Measurements from ENCODE around the gene LETMD1.

Gene LETMD1

DNA sequence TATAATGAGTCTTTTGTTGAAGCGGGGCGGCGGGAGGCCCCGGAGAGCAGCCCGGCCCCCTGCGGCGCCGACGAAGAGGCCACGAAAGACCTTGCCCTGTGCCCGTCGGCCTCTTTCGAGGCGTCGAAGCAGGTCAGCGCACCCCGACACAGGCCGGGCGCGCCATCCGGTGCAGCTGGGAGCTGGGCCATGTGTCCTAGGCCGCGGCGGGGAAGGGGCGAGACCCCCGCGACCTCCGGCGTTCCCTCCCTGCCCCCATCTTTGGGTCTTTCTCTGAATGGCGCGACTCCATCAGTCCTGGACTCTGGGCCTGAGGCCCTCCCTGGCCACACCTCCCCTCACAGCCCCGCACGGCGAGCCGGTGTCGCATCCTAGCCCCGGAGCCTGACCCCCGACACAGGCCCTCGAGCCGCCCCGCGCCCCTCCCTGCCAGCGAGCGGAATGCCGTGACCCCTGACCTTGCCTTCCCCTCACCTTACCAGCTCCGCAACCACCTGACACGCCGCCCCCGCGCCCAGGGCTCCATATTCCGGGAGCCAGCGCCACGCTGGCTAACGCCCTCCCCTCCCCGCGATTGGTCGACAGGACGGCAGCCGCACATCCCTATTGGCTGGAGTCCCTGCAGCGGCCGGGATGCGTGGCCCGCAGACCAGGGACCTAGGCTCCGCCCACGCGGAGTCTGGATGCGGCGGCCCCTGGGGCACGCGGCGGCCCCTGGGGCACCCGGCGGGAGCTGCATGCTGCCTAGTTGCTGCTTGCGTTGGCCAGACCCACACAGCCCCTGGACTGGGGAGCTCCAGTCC lies 22.1 kb upstream of the LETMD1 start, which contains the start of gene SLC11A2:
SLC11A2 (minus strand) TSS at position 549 of the 803 bp plus-strand sequence. CDS start 15,656 bp downstream, outside the sequence.
- peak; percentile 98 for DNase-seq (ENCODE audit: low spot score)

- no peak for DNase-seq (ENCODE audit: low spot score)
These were observed 20.7 kb upstream of the LETMD1 start for GRCh38 chr12:51027342-51027835.

GRCh38 chr12:51028126-51028812 lies 19.9 kb upstream of the LETMD1 start:
- no peak for DNase-seq (ENCODE audit: low spot score)

GRCh38 chr12:51028813-51029150 lies 19.3 kb upstream of the LETMD1 start:
- no peak for DNase-seq (ENCODE audit: low spot score)

DNA sequence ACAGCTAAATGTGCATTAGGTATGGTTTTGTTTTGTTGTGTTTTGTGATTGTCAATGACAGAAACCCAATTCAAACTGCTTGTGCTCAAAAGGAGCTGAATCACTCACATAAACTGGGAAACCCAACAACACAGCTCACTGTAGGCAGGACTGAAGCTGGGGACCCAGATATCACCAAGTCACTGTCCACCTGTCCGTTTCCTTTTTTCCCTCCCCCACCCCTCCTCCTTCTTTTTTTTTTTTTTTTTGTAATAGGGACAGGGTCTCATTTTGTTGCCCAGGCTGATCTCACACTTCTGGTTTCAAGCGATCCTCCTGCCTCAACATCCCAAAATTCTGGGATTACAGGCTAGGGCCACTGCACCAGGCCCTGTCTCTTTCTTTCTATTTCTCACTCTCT lies 15.1 kb upstream of the LETMD1 start:
- no peak for DNase-seq (ENCODE audit: low spot score)

DNA sequence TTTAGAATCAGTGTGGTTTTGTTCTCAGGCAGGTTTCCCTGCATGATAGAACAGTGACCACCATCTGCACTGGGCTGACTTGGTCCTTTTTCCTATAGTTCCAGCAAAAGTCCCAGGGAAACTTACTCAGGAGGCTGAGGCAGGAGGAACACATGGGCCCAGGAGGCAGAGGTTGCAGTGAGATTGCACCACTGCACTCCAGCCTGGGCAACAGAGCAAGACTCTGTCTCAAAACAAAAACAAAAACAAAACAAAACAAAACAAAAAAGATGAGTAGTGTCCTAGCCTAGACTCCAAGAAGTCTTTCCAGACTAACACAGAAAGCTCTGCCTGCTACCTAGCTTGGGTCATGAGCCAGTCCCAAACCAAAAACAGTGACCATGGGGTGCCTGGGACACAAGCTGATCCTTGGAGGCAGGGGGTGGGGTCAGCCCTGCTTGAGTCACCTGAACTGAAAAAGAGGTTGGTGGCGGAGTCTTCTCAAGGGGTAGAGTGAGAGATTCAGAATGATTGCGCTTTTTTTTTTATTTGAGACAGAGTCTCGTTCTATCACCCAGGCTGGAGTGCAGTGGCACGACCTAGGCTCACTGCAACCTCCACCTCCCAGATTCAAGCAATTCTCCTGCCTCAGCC lies 14.6 kb upstream of the LETMD1 start:
- no peak for DNase-seq (ENCODE audit: low spot score)

GRCh38 chr12:51036279-51036678 lies 11.8 kb upstream of the LETMD1 start:
- DNase-seq (ENCODE audit: low spot score), result no peak

DNA sequence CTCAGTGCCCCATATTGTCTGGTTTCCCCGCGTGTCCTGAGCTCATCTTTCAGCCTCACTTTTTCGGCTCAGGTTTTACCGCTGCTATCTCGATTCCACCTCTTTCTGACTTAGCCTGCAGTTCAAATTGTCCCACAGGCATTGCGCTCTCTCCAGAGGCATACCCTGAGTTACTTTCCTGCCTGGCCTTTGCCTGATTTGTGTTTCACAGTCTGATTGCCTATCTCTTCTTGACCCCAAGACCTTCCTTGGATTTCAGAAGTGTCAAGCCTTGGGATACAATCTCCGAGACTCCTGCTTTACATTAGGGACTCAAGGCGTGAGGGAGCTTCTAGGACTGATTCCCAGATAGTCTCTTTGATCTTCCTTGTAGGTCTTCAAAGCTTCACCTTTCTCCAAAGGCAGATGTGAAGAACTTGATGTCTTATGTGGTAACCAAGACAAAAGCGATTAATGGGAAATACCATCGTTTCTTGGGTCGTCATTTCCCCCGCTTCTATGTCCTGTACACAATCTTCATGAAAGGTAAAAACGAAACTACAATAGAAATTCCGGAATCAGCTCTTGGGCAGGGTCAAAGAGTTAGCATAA lies 629 bp downstream of the LETMD1 start:
- DNase-seq (ENCODE audit: low spot score), result peak; percentile 14

GRCh38 chr12:51049525-51049924 lies 1.4 kb downstream of the LETMD1 start:
- no peak for DNase-seq (ENCODE audit: low spot score)

GRCh38 chr12:51051787-51052186 lies 3.7 kb downstream of the LETMD1 start:
- no peak for DNase-seq (ENCODE audit: low spot score)

- no peak for DNase-seq (ENCODE audit: low spot score)
These were observed 6.9 kb downstream of the LETMD1 start for GRCh38 chr12:51055060-51055459.

GRCh38 chr12:51056242-51056641 lies 8.1 kb downstream of the LETMD1 start:
- DNase-seq (ENCODE audit: low spot score), result no peak

DNA sequence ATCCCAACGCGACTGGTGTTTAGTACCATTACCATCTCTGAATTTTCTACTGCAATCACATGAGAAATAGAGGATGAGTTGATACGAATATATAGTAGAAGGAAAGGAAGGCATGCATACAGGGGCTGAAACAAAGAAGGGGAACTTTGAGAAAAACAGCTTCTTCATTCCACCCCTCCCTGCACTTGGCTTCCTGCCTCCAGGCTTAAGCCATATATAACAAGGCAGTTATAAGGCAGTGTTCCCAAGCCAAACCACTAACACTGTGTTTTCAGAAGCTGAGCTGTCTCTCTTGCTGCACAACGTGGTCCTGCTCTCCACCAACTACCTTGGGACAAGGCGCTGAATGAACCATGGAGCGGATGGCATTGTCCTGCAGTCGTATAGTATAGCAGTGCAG lies 11.0 kb downstream of the LETMD1 start:
- no peak for DNase-seq (ENCODE audit: low spot score)

- no peak for DNase-seq (ENCODE audit: low spot score)
These were observed 14.7 kb downstream of the LETMD1 start for GRCh38 chr12:51062631-51063397.

DNA sequence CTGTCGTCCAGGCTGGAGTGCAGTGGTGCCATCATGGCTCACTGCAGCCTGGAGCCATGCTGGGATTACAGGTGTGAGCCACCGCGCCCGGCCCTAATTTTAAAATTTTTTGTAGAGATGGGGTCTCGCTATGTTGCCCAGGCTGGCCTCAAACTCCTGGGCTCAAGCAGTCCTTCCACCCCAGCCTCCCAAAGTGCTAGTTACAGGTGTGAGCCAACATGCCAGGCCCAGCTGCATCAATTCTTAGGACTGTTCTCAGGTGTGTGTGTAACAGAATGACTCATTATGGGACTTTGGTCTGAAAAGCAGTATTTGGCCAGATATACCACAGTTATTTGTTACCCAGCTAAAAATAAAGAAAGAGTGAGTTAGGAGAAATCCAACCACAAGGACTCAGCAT lies 17.4 kb downstream of the LETMD1 start:
- DNase-seq (ENCODE audit: low spot score), result no peak

DNA sequence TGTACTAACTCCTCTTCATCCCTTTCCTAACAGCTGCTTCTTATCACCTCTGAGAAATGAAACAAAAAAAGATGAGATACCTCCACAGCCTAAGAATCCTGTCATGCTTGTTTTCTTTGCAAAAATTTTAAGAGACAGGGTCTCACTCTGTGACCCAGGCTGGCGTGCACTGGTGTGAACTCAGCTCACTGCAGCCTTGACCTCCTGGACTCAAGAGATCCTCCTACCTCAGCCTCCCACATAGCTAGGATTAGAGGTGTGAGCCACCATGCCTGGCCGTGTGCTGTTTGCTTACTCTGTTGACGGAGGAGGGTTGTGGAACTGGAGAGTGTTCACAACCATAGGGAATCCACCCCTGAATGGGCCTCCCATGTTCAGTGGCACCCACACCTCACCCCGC lies 19.1 kb downstream of the LETMD1 start:
- DNase-seq (ENCODE audit: low spot score), result no peak

DNA sequence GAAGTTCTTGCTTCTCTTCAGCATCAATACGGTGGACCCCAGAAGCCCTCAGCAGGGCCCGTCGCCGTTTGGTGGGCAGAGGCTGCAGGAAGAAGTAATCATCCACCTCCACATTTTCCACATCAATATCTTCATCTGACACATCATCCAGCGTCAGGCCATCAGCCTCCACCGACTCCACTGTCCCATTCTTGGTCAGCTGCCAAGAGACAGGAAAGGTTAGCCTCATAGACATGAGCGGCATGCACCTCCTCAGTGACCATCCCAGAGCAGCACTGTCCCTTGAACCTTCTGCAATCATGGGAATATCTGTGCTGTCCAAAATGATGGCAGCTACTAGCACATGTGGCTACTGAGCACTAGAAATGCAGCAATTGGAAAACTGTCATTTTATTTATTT lies 19.6 kb downstream of the LETMD1 start:
- no peak for DNase-seq (ENCODE audit: low spot score)

- no peak for DNase-seq (ENCODE audit: low spot score)
These were observed 21.9 kb downstream of the LETMD1 start for GRCh38 chr12:51070004-51070403.

- DNase-seq (ENCODE audit: low spot score), result peak; percentile 14
These were observed 23.5 kb downstream of the LETMD1 start for GRCh38 chr12:51071663-51072062.

GRCh38 chr12:51075390-51075789 lies 27.3 kb downstream of the LETMD1 start:
- no peak for DNase-seq (ENCODE audit: low spot score)

- no peak for DNase-seq (ENCODE audit: low spot score)
These were observed 28.3 kb downstream of the LETMD1 start for GRCh38 chr12:51076236-51076930.
